ENCODE measurements around the gene PAK3. TPM values are rescaled to one million over a fixed set of nuclear protein-coding genes. Genes with fewer than 3 reads are reported as not detected.

The PAK3 gene
- total and polyA plus RNA-seq, 2 experiments from 2014 or later, result 5.0 to 5.4 TPM

GRCh38 chrX:111129921-111130320 lies 33.9 kb downstream of the PAK3 start:
- no peak overlapping the region for H3K27ac ChIP-seq (ENCODE audit: low read depth)
- no peak for TF ChIP-seq NANOG (IDR thresholded peaks at IDR 0.05; ENCODE audit: borderline replicate concordance)
- TF ChIP-seq STAT1 (IDR thresholded peaks at IDR 0.05; ENCODE audit: unreplicated experiment), result no peak
- TF ChIP-seq ETS1 (IDR thresholded peaks at IDR 0.05), result no peak
- TF ChIP-seq, protein P1, sequence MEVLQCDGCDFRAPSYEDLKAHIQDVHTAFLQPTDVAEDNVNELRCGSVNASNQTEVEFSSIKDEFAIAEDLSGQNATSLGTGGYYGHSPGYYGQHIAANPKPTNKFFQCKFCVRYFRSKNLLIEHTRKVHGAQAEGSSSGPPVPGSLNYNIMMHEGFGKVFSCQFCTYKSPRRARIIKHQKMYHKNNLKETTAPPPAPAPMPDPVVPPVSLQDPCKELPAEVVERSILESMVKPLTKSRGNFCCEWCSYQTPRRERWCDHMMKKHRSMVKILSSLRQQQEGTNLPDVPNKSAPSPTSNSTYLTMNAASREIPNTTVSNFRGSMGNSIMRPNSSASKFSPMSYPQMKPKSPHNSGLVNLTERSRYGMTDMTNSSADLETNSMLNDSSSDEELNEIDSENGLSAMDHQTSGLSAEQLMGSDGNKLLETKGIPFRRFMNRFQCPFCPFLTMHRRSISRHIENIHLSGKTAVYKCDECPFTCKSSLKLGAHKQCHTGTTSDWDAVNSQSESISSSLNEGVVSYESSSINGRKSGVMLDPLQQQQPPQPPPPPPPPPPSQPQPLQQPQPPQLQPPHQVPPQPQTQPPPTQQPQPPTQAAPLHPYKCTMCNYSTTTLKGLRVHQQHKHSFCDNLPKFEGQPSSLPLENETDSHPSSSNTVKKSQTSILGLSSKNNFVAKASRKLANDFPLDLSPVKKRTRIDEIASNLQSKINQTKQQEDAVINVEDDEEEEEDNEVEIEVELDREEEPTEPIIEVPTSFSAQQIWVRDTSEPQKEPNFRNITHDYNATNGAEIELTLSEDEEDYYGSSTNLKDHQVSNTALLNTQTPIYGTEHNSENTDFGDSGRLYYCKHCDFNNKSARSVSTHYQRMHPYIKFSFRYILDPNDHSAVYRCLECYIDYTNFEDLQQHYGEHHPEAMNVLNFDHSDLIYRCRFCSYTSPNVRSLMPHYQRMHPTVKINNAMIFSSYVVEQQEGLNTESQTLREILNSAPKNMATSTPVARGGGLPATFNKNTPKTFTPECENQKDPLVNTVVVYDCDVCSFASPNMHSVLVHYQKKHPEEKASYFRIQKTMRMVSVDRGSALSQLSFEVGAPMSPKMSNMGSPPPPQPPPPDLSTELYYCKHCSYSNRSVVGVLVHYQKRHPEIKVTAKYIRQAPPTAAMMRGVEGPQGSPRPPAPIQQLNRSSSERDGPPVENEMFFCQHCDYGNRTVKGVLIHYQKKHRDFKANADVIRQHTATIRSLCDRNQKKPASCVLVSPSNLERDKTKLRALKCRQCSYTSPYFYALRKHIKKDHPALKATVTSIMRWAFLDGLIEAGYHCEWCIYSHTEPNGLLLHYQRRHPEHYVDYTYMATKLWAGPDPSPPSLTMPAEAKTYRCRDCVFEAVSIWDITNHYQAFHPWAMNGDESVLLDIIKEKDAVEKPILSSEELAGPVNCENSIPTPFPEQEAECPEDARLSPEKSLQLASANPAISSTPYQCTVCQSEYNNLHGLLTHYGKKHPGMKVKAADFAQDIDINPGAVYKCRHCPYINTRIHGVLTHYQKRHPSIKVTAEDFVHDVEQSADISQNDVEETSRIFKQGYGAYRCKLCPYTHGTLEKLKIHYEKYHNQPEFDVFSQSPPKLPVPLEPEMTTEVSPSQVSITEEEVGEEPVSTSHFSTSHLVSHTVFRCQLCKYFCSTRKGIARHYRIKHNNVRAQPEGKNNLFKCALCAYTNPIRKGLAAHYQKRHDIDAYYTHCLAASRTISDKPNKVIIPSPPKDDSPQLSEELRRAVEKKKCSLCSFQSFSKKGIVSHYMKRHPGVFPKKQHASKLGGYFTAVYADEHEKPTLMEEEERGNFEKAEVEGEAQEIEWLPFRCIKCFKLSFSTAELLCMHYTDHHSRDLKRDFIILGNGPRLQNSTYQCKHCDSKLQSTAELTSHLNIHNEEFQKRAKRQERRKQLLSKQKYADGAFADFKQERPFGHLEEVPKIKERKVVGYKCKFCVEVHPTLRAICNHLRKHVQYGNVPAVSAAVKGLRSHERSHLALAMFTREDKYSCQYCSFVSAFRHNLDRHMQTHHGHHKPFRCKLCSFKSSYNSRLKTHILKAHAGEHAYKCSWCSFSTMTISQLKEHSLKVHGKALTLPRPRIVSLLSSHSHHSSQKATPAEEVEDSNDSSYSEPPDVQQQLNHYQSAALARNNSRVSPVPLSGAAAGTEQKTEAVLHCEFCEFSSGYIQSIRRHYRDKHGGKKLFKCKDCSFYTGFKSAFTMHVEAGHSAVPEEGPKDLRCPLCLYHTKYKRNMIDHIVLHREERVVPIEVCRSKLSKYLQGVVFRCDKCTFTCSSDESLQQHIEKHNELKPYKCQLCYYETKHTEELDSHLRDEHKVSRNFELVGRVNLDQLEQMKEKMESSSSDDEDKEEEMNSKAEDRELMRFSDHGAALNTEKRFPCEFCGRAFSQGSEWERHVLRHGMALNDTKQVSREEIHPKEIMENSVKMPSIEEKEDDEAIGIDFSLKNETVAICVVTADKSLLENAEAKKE (CRISPR knock-in tag; IDR thresholded peaks at IDR 0.05), result no peak
- TF ChIP-seq, protein P2, sequence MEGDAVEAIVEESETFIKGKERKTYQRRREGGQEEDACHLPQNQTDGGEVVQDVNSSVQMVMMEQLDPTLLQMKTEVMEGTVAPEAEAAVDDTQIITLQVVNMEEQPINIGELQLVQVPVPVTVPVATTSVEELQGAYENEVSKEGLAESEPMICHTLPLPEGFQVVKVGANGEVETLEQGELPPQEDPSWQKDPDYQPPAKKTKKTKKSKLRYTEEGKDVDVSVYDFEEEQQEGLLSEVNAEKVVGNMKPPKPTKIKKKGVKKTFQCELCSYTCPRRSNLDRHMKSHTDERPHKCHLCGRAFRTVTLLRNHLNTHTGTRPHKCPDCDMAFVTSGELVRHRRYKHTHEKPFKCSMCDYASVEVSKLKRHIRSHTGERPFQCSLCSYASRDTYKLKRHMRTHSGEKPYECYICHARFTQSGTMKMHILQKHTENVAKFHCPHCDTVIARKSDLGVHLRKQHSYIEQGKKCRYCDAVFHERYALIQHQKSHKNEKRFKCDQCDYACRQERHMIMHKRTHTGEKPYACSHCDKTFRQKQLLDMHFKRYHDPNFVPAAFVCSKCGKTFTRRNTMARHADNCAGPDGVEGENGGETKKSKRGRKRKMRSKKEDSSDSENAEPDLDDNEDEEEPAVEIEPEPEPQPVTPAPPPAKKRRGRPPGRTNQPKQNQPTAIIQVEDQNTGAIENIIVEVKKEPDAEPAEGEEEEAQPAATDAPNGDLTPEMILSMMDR (conservative IDR thresholded peaks at IDR 0.05; ENCODE audit: low read depth in 2 of 2), result no peak
- no peak for TF ChIP-seq JUNB (IDR thresholded peaks at IDR 0.05; ENCODE audit: unreplicated experiment)
- TF ChIP-seq ZNF114 (CRISPR knock-in tag; IDR thresholded peaks at IDR 0.05), result no peak
- no peak for TF ChIP-seq POLR2AphosphoS5 (IDR thresholded peaks at IDR 0.05; ENCODE audit: low read depth)
- TF ChIP-seq CREB1 (CRISPR knock-in tag; IDR thresholded peaks at IDR 0.05; ENCODE audit: low read depth), result no peak
- TF ChIP-seq EZH2 (IDR thresholded peaks at IDR 0.05; ENCODE audit: low read depth, unreplicated experiment), result no peak
- TF ChIP-seq ZNF331 (CRISPR knock-in tag; IDR thresholded peaks at IDR 0.05; ENCODE audit: low read depth), result no peak
- TF ChIP-seq EZH2phosphoT487 (IDR thresholded peaks at IDR 0.05; ENCODE audit: unreplicated experiment), result no peak
- DNase-seq (ENCODE audit: low spot score) (no peak), ATAC-seq (no peak)
- no peaks in the 10 kb centered on the region for H3K79me2 ChIP-seq (replicated peaks; ENCODE audit: insufficient read depth)
- no peak overlapping the region for H3K4me3 Mint-ChIP-seq
- no peak overlapping the region for H2AFZ ChIP-seq
- H3K36me3 ChIP-seq (ENCODE audit: insufficient read depth), result no peaks in the 10 kb centered on the region
- H3K4me3 ChIP-seq, result no peak overlapping the region
- no peak overlapping the region for H3K27ac Mint-ChIP-seq
- H3K4me1 ChIP-seq (ENCODE audit: insufficient read depth), result no peaks in the 10 kb centered on the region
- H3K27me3 Mint-ChIP-seq (ENCODE audit: insufficient read depth, low read depth, poor library complexity), result no peaks in the 10 kb centered on the region
- no peaks in the 10 kb centered on the region for H3K9me2 ChIP-seq (ENCODE audit: insufficient read depth)
- no peaks in the 10 kb centered on the region for H3K27me3 ChIP-seq (ENCODE audit: insufficient read depth)
- no peaks in the 10 kb centered on the region for H3F3A ChIP-seq (replicated peaks; ENCODE audit: low read depth)
- no peaks in the 10 kb centered on the region; the same call in 2 of the 3 replicates for H3K36me3 Mint-ChIP-seq (ENCODE audit: low read depth)
- no peaks in the 10 kb centered on the region for H3K9me3 Mint-ChIP-seq
- no peaks in the 10 kb centered on the region for H3K4me1 Mint-ChIP-seq
- no peak overlapping the region for H3K4me2 ChIP-seq
- no peaks in the 10 kb centered on the region for H4K20me1 ChIP-seq (replicated peaks; ENCODE audit: insufficient read depth)
